GM19452 (cell line): Measurements from ENCODE around the gene TPBGL.
"Not testable (repeated sequence)": the region's sequence is repeated elsewhere in the genome, so short reads cannot be mapped to it uniquely, and the experiment has no call there.

Source experiments
- ATAC-seq: cut with Tn5 transposase; IDR thresholded peaks from one replicate; pipeline ENCODE4 v1.9.1; 2021; ENCODE audit not compliant: unreplicated experiment

TPBGL gene

GRCh38 chr11:75271730-75272129 lies 31.2 kb downstream of the TPBGL start:
- ATAC-seq: no peak

- ATAC-seq: no peak
Observed at GRCh38 chr11:75272391-75272790, 31.8 kb downstream of the TPBGL start.

GRCh38 chr11:75272821-75273301 lies 32.3 kb downstream of the TPBGL start:
- ATAC-seq: no peak

GRCh38 chr11:75273411-75274391 lies 33.1 kb downstream of the TPBGL start:
- no peak for ATAC-seq

- not testable (repeated sequence) for ATAC-seq
Observed at GRCh38 chr11:75274716-75275115, 34.1 kb downstream of the TPBGL start.

- ATAC-seq: no peak
Observed at GRCh38 chr11:75275581-75275980, 35.0 kb downstream of the TPBGL start.

GRCh38 chr11:75276186-75276585 lies 35.6 kb downstream of the TPBGL start:
- ATAC-seq: no peak

GRCh38 chr11:75276686-75277085 lies 36.1 kb downstream of the TPBGL start:
- ATAC-seq: no peak

- ATAC-seq: no peak
Observed at GRCh38 chr11:75277211-75277805, 36.7 kb downstream of the TPBGL start.

GRCh38 chr11:75277991-75278790 lies 37.6 kb downstream of the TPBGL start:
- ATAC-seq: no peak

GRCh38 chr11:75279273-75279672 lies 38.7 kb downstream of the TPBGL start:
- ATAC-seq: no peak

GRCh38 chr11:75280227-75280701 lies 39.7 kb downstream of the TPBGL start:
- no peak for ATAC-seq

- ATAC-seq: no peak
Observed at GRCh38 chr11:75280770-75281468, 40.3 kb downstream of the TPBGL start.

GRCh38 chr11:75281469-75282095 lies 41.0 kb downstream of the TPBGL start:
- ATAC-seq: no peak

- ATAC-seq: no peak
Observed at GRCh38 chr11:75283391-75283931, 42.9 kb downstream of the TPBGL start.

GRCh38 chr11:75285776-75286360 lies 45.3 kb downstream of the TPBGL start:
- no peak for ATAC-seq

GRCh38 chr11:75286826-75287465 lies 46.4 kb downstream of the TPBGL start:
- no peak for ATAC-seq

- ATAC-seq: no peak
Observed at GRCh38 chr11:75287579-75287978, 47.0 kb downstream of the TPBGL start.

- no peak for ATAC-seq
Observed at GRCh38 chr11:75289511-75289760, 48.9 kb downstream of the TPBGL start.
